ENCODE data around the gene MED9.

- TF ChIP-seq, protein P1, sequence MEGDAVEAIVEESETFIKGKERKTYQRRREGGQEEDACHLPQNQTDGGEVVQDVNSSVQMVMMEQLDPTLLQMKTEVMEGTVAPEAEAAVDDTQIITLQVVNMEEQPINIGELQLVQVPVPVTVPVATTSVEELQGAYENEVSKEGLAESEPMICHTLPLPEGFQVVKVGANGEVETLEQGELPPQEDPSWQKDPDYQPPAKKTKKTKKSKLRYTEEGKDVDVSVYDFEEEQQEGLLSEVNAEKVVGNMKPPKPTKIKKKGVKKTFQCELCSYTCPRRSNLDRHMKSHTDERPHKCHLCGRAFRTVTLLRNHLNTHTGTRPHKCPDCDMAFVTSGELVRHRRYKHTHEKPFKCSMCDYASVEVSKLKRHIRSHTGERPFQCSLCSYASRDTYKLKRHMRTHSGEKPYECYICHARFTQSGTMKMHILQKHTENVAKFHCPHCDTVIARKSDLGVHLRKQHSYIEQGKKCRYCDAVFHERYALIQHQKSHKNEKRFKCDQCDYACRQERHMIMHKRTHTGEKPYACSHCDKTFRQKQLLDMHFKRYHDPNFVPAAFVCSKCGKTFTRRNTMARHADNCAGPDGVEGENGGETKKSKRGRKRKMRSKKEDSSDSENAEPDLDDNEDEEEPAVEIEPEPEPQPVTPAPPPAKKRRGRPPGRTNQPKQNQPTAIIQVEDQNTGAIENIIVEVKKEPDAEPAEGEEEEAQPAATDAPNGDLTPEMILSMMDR (IDR thresholded peaks at IDR 0.05; ENCODE audit: low read length) = no peak
- TF ChIP-seq EZH2 (IDR thresholded peaks at IDR 0.05; ENCODE audit: borderline replicate concordance, low read length) = no peak
Measured at GRCh38 chr17:17533901-17534441, 57.2 kb downstream of the MED9 start.
